H9 (cell line): Measurements from ENCODE around the gene XRCC2. TPM values are rescaled to one million over a fixed set of nuclear protein-coding genes. Genes with fewer than 3 reads are reported as not detected.
A peak's percentile ranks its signal among the peaks of the same experiment; 100 is the strongest.

Experiments
- DNase-seq: peaks from one replicate; pipeline ENCODE4 v3.0.0-alpha.2; 2017
- H2AFZ ChIP-seq: one replicate; pipeline ENCODE4 v1.6.1; 2013; ENCODE audit warnings: mild to moderate bottlenecking, low read length, control low read depth, moderate library complexity
- H2AK5ac ChIP-seq: 2 replicates; pipeline ENCODE4 v1.6.1; 2013; ENCODE audit warnings: low read length, control low read depth, mixed read lengths; ENCODE audit not compliant: insufficient read length
- H2BK120ac ChIP-seq: one replicate; pipeline ENCODE4 v1.6.1; 2013; ENCODE audit warnings: low read depth, mild to moderate bottlenecking, low read length, control low read depth, inconsistent platforms; ENCODE audit not compliant: poor library complexity, severe bottlenecking
- H2BK12ac ChIP-seq: 2 replicates; pipeline ENCODE4 v1.6.1; 2013; ENCODE audit warnings: low read length, control low read depth, mixed read lengths, low read depth; ENCODE audit not compliant: insufficient read length
- H2BK15ac ChIP-seq: 2 replicates; pipeline ENCODE4 v1.6.1; 2013; ENCODE audit warnings: low read depth, low read length, control low read depth
- H2BK20ac ChIP-seq: one replicate; pipeline ENCODE4 v1.6.1; 2013; ENCODE audit warnings: low read depth, mild to moderate bottlenecking, low read length, control low read depth, inconsistent platforms; ENCODE audit not compliant: poor library complexity, severe bottlenecking
- H2BK5ac ChIP-seq: 2 replicates; pipeline ENCODE4 v1.6.1; 2013; ENCODE audit warnings: low read length, control low read depth, mixed read lengths; ENCODE audit not compliant: insufficient read length
- H3K14ac ChIP-seq: 2 replicates; pipeline ENCODE4 v1.6.1; 2013; ENCODE audit warnings: low read length, control low read depth; ENCODE audit not compliant: insufficient read depth
- H3K18ac ChIP-seq: 2 replicates; pipeline ENCODE4 v1.6.1; 2013; ENCODE audit warnings: low read depth, mild to moderate bottlenecking, mixed read lengths, low read length, control low read depth; ENCODE audit not compliant: insufficient read length
- H3K23ac ChIP-seq: 2 replicates; pipeline ENCODE4 v1.6.1; 2013; ENCODE audit warnings: low read length, control low read depth, mixed read lengths, low read depth; ENCODE audit not compliant: insufficient read length
- H3K23me2 ChIP-seq: 2 replicates; pipeline ENCODE4 v1.6.1; 2013; ENCODE audit warnings: low read depth, mild to moderate bottlenecking, mixed read lengths, low read length, control low read depth; ENCODE audit not compliant: insufficient read length, poor library complexity, severe bottlenecking
- H3K27ac ChIP-seq: 2 replicates; pipeline ENCODE4 v1.5.1; 2013; ENCODE audit warnings: low read length, control low read depth, mixed read lengths, low read depth; ENCODE audit not compliant: insufficient read length
- H3K27me3 ChIP-seq: 2 replicates; pipeline ENCODE4 v1.6.1; 2013; ENCODE audit warnings: low read length, control low read depth, inconsistent platforms; ENCODE audit not compliant: insufficient read depth
- H3K4ac ChIP-seq: 2 replicates; pipeline ENCODE4 v1.6.1; 2013; ENCODE audit warnings: low read depth, mild to moderate bottlenecking, control low read depth, inconsistent platforms, low read length, moderate library complexity
- H3K4me1 ChIP-seq: 2 replicates; pipeline ENCODE4 v1.6.1; 2013; ENCODE audit warnings: low read length, control low read depth, inconsistent platforms; ENCODE audit not compliant: insufficient read depth
- H3K4me2 ChIP-seq: 2 replicates; pipeline ENCODE4 v1.6.1; 2013; ENCODE audit warnings: low read length, control low read depth, mixed read lengths; ENCODE audit not compliant: insufficient read length, insufficient read depth
- H3K56ac ChIP-seq: 2 replicates; pipeline ENCODE4 v1.6.1; 2013; ENCODE audit warnings: low read depth, mild to moderate bottlenecking, mixed read lengths, low read length, control low read depth; ENCODE audit not compliant: insufficient read length
- H3K79me1 ChIP-seq: 2 replicates; pipeline ENCODE4 v1.6.1; 2013; ENCODE audit warnings: low read depth, mild to moderate bottlenecking, moderate library complexity, low read length, control low read depth, inconsistent platforms; ENCODE audit not compliant: insufficient read depth, poor library complexity, severe bottlenecking
- H3K79me2 ChIP-seq: 2 replicates; pipeline ENCODE4 v1.6.1; 2013; ENCODE audit warnings: low read length, control low read depth, inconsistent platforms; ENCODE audit not compliant: insufficient read depth
- H3K9ac ChIP-seq: 2 replicates; pipeline ENCODE4 v1.6.1; 2013; ENCODE audit warnings: low read length, control low read depth, mixed read lengths; ENCODE audit not compliant: insufficient read length; ENCODE audit errors: extremely low read depth
- H3K9me3 ChIP-seq: one replicate; pipeline ENCODE4 v1.6.1; 2013; ENCODE audit warnings: low read depth, low read length, inconsistent platforms; ENCODE audit not compliant: control insufficient read depth
- H3T11ph ChIP-seq: one replicate; pipeline ENCODE4 v1.6.1; 2013; ENCODE audit warnings: mild to moderate bottlenecking, low read length, control low read depth, inconsistent platforms
- H4K20me1 ChIP-seq: one replicate; pipeline ENCODE4 v1.6.1; 2013; ENCODE audit not compliant: control insufficient read depth, insufficient read length, insufficient read depth
- H4K5ac ChIP-seq: 2 replicates; pipeline ENCODE4 v1.6.1; 2013; ENCODE audit warnings: low read depth, mild to moderate bottlenecking, mixed read lengths, low read length, control low read depth; ENCODE audit not compliant: insufficient read length
- H4K8ac ChIP-seq: replicated peaks from 2 replicates; pipeline ENCODE4 v1.6.1; 2013; ENCODE audit warnings: low read length, control low read depth, mixed read lengths, low read depth; ENCODE audit not compliant: insufficient read length
- H4K91ac ChIP-seq: 2 replicates; pipeline ENCODE4 v1.6.1; 2013; ENCODE audit warnings: low read depth, mild to moderate bottlenecking, moderate library complexity, mixed read lengths, low read length, control low read depth; ENCODE audit not compliant: insufficient read length
- H3K27ac Mint-ChIP-seq, 3 experiments: 2 replicates in 2 of 3; 3 replicates in 1 of 3; pipeline ENCODE4 v1.8.0; 2020 to 2021; ENCODE audit warnings: mixed read lengths in 3 of 3, mild to moderate bottlenecking in 1 of 3, moderate library complexity in 1 of 3
- H3K27me3 Mint-ChIP-seq: 2 replicates; pipeline ENCODE4 v1.8.0; 2021; ENCODE audit warnings: low read depth, mild to moderate bottlenecking, moderate library complexity, mixed read lengths
- H3K36me3 Mint-ChIP-seq, 3 experiments: 2 replicates in 2 of 3; 3 replicates in 1 of 3; pipeline ENCODE4 v1.8.0; 2020 to 2021; ENCODE audit warnings: low read depth in 3 of 3, mixed read lengths in 3 of 3; ENCODE audit not compliant: insufficient read depth in 1 of 3
- H3K4me1 Mint-ChIP-seq, 2 experiments: 2 replicates each; pipeline ENCODE4 v1.8.0; 2020; ENCODE audit warnings: mixed read lengths in 2 of 2
- H3K4me3 Mint-ChIP-seq, 2 experiments: 2 replicates in 1 of 2; 3 replicates in 1 of 2; pipeline ENCODE4 v1.8.0; 2020 to 2021; ENCODE audit warnings: mild to moderate bottlenecking in 2 of 2, mixed read lengths in 2 of 2, moderate library complexity in 1 of 2
- H3K9me3 Mint-ChIP-seq, 2 experiments: 2 replicates in 1 of 2; 3 replicates in 1 of 2; pipeline ENCODE4 v1.8.0; 2020; ENCODE audit warnings: mild to moderate bottlenecking in 2 of 2, mixed read lengths in 2 of 2, moderate library complexity in 1 of 2
- CTCF ChIP-seq: fragments of 200-600 bp; sonication (generic); conservative IDR thresholded peaks from 3 replicates; pipeline ENCODE4 v1.8.0; 2021; ENCODE audit warnings: antibody characterized with exemption, mild to moderate bottlenecking
- WGBS: extraction: QIAGEN DNeasy Blood & Tissue Kit; methylation state at CpG from one replicate; pipeline ENCODE4 v1.1.7; 2013; ENCODE audit warnings: missing lambda C conversion rate, low lambda C conversion rate, mixed read lengths; ENCODE audit not compliant: insufficient read length; ENCODE audit errors: extremely low coverage; 5-methylcytosine and 5-hydroxymethylcytosine counted together
- total RNA-seq: library from RNA; stranded (reverse); gene quantifications from 2 replicates; pipeline ENCODE4 v1.2.1, GENCODE V29; 2021

XRCC2 gene
- total RNA-seq, 1 experiment from 2014 or later, result 22.8 TPM

- peaks cover 3% of the 10 kb centered on the region; the same call in 1 of the 2 replicates for H3K27me3 Mint-ChIP-seq
- Histone ChIP-seq H4K5ac (no peak overlapping the region), H3K18ac (no peak overlapping the region), H3K27me3 (no peaks in the 10 kb centered on the region), H3K4me1 (no peaks in the 10 kb centered on the region), H2AK5ac (no peak overlapping the region), H4K20me1 (no peaks in the 10 kb centered on the region), H3K9me3 (no peaks in the 10 kb centered on the region), H3K4me2 (no peak overlapping the region), H3T11ph (no peak overlapping the region), H3K79me2 (no peaks in the 10 kb centered on the region), H3K56ac (no peak overlapping the region), H3K14ac (no peak overlapping the region), H4K91ac (no peak overlapping the region), H3K23me2 (no peaks in the 10 kb centered on the region), H3K27ac (no peak overlapping the region), H3K9ac (no peak overlapping the region), H4K8ac (no peak overlapping the region), H3K23ac (no peak overlapping the region), H2BK15ac (no peak overlapping the region), H3K4ac (no peak overlapping the region), H2BK120ac (no peak overlapping the region), H2BK5ac (no peak overlapping the region), H3K79me1 (no peaks in the 10 kb centered on the region), H2BK12ac (no peak overlapping the region), H2BK20ac (no peak overlapping the region), H2AFZ (no peak overlapping the region)
- TF ChIP-seq CTCF, result no peak
- H3K4me3 Mint-ChIP-seq, result no peak overlapping the region
- H3K27ac Mint-ChIP-seq, result peak overlapping the region in 1 of 3 experiments; percentile 30; a peak in 1 of 7 replicates
- WGBS, result 100% methylated on average over 1 of the region's 12 CpGs
- H3K36me3 Mint-ChIP-seq, result no peaks in the 10 kb centered on the region
- H3K9me3 Mint-ChIP-seq, result no peaks in the 10 kb centered on the region
- peaks cover 6 to 9% of the 10 kb centered on the region in 2 experiments for H3K4me1 Mint-ChIP-seq
- no peak for DNase-seq
These were observed 7.4 kb upstream of the XRCC2 start for GRCh38 chr7:152683297-152683696.
